HT1080 (cell line): ENCODE measurements around the gene SPEF1. TPM values are rescaled to one million over a fixed set of nuclear protein-coding genes. Genes with fewer than 3 reads are reported as not detected.
"Not testable (repeated sequence)": the region's sequence is repeated elsewhere in the genome, so short reads cannot be mapped to it uniquely, and the experiment has no call there.

Experiments
- DNase-seq: peaks from one replicate; pipeline ENCODE4 v3.0.0-alpha.2; 2015; ENCODE audit warnings: low read depth
- polyA plus RNA-seq, 2 experiments: library from polyadenylated mRNA; depleted of rRNA; stranded (reverse); fragments of >200 nt; gene quantifications; 2 replicates each; pipeline ENCODE4 v1.2.3, GENCODE V29; 2015
- total RNA-seq: library from RNA; depleted of rRNA; stranded (reverse); fragments of >200 nt; shearing (Covaris generic); gene quantifications from 2 replicates; pipeline ENCODE4 v1.2.3, GENCODE V29; 2014; rRNA removed

SPEF1 gene
- not detected in 2 replicates for total RNA-seq
- 0.38 and 0.49 TPM in 2 replicates for polyA plus RNA-seq (2015; cell fraction: cytosol; rRNA removed)
- 0.29 and 0.53 TPM in 2 replicates for polyA plus RNA-seq (2015; cell fraction: nucleus; rRNA removed)

- DNase-seq: peak; percentile 96
Observed at GRCh38 chr20:3781153-3781910, at the start of gene SPEF1. SPEF1 (minus strand) TSS chr20:3781448; CDS start chr20:3781287, 161 bp downstream.

GRCh38 chr20:3829891-3830290 lies 48.6 kb upstream of the SPEF1 start:
- not testable (repeated sequence) for DNase-seq

GRCh38 chr20:3828798-3829197 lies 47.5 kb upstream of the SPEF1 start:
- no peak for DNase-seq

- no peak for DNase-seq
Observed at GRCh38 chr20:3826420-3826819, 45.2 kb upstream of the SPEF1 start.

- DNase-seq: no peak
Observed at GRCh38 chr20:3825526-3825925, 44.3 kb upstream of the SPEF1 start.

- no peak for DNase-seq
Observed at GRCh38 chr20:3823881-3824280, 42.6 kb upstream of the SPEF1 start.

- DNase-seq: no peak
Observed at GRCh38 chr20:3821996-3822395, 40.7 kb upstream of the SPEF1 start.

GRCh38 chr20:3820901-3821727 lies 39.9 kb upstream of the SPEF1 start:
- DNase-seq: no peak

GRCh38 chr20:3820048-3820900 lies 39.0 kb upstream of the SPEF1 start, which contains the start of gene AP5S1:
AP5S1 (plus strand) TSS chr20:3820547; CDS start chr20:3822118, 1,571 bp downstream.
- peak; percentile 96 for DNase-seq

- no peak for DNase-seq
Observed at GRCh38 chr20:3819411-3820047, 38.3 kb upstream of the SPEF1 start.

GRCh38 chr20:3818155-3819151 lies 37.2 kb upstream of the SPEF1 start:
- DNase-seq: peak; percentile 85

GRCh38 chr20:3815703-3816315 lies 34.6 kb upstream of the SPEF1 start:
- no peak for DNase-seq

GRCh38 chr20:3814928-3815495 lies 33.8 kb upstream of the SPEF1 start:
- DNase-seq: no peak

GRCh38 chr20:3813848-3814581 lies 32.8 kb upstream of the SPEF1 start:
- no peak for DNase-seq

- DNase-seq: no peak
Observed at GRCh38 chr20:3812975-3813847, 32.0 kb upstream of the SPEF1 start.

- no peak for DNase-seq
Observed at GRCh38 chr20:3812259-3812681, 31.0 kb upstream of the SPEF1 start.
